Astrocyte (in vitro differentiated cells and primary cell): ENCODE measurements around the gene EPS8L3. TPM values are rescaled to one million over a fixed set of nuclear protein-coding genes. Genes with fewer than 3 reads are reported as not detected.

Experiments used
- DNase-seq: peaks from one replicate; pipeline ENCODE4 v3.0.0-alpha.2; 2010; ENCODE audit warnings: low read depth
- FAIRE-seq: peaks from 2 replicates; lab custom pipeline; 2011; peaks lifted over from hg19 to GRCh38; lab: Jason Lieb, UNC
- H2AFZ ChIP-seq: 2 replicates; pipeline ENCODE4 v1.6.0; 2012; ENCODE audit warnings: low read depth, low read length, inconsistent platforms
- H3K27ac ChIP-seq: 2 replicates; pipeline ENCODE4 v1.5.1; 2011; ENCODE audit warnings: low read depth, low read length, inconsistent platforms
- H3K27me3 ChIP-seq: 2 replicates; pipeline ENCODE4 v1.6.0; 2011; ENCODE audit warnings: low read length, inconsistent platforms; ENCODE audit not compliant: insufficient read depth
- H3K36me3 ChIP-seq: 2 replicates; pipeline ENCODE4 v1.5.1; 2011; ENCODE audit warnings: low read length, inconsistent platforms; ENCODE audit not compliant: insufficient read depth
- H3K4me1 ChIP-seq: 2 replicates; pipeline ENCODE4 v1.5.1; 2011; ENCODE audit warnings: low read length, inconsistent platforms; ENCODE audit not compliant: insufficient read depth
- H3K4me2 ChIP-seq: 2 replicates; pipeline ENCODE4 v1.6.0; 2012; ENCODE audit warnings: low read length, inconsistent platforms
- H3K4me3 ChIP-seq: 2 replicates; pipeline ENCODE4 v1.5.1; 2011; ENCODE audit warnings: low read depth, mild to moderate bottlenecking, low read length, inconsistent platforms; ENCODE audit not compliant: insufficient read depth
- H3K79me2 ChIP-seq: 2 replicates; pipeline ENCODE4 v1.6.0; 2012; ENCODE audit warnings: mild to moderate bottlenecking, low read length, inconsistent platforms; ENCODE audit not compliant: insufficient read depth
- H3K9ac ChIP-seq: 2 replicates; pipeline ENCODE4 v1.6.0; 2012; ENCODE audit warnings: mild to moderate bottlenecking, low read length, inconsistent platforms
- H3K9me3 ChIP-seq: 2 replicates; pipeline ENCODE4 v1.5.1; 2012; ENCODE audit warnings: low read depth, mild to moderate bottlenecking, low read length, inconsistent platforms; ENCODE audit not compliant: insufficient read depth
- H4K20me1 ChIP-seq: 2 replicates; pipeline ENCODE4 v1.6.0; 2012; ENCODE audit warnings: low read length, inconsistent platforms; ENCODE audit not compliant: insufficient read depth
- H3K27ac Mint-ChIP-seq: one replicate; pipeline ENCODE4 v1.8.0; 2021; ENCODE audit warnings: mild to moderate bottlenecking, mixed read lengths; ENCODE audit not compliant: unreplicated experiment
- H3K27me3 Mint-ChIP-seq: one replicate; pipeline ENCODE4 v1.8.0; 2021; ENCODE audit warnings: low read depth, mixed read lengths; ENCODE audit not compliant: unreplicated experiment
- H3K36me3 Mint-ChIP-seq: one replicate; pipeline ENCODE4 v1.8.0; 2021; ENCODE audit warnings: low read depth, mixed read lengths; ENCODE audit not compliant: unreplicated experiment
- H3K4me1 Mint-ChIP-seq: one replicate; pipeline ENCODE4 v1.8.0; 2021; ENCODE audit warnings: low read depth, mixed read lengths; ENCODE audit not compliant: unreplicated experiment
- H3K4me3 Mint-ChIP-seq: one replicate; pipeline ENCODE4 v1.8.0; 2021; ENCODE audit warnings: mild to moderate bottlenecking, moderate library complexity, mixed read lengths; ENCODE audit not compliant: unreplicated experiment
- H3K9me3 Mint-ChIP-seq: one replicate; pipeline ENCODE4 v1.8.0; 2021; ENCODE audit warnings: mild to moderate bottlenecking, mixed read lengths; ENCODE audit not compliant: unreplicated experiment
- CTCF ChIP-seq: IDR thresholded peaks from 2 replicates; pipeline ENCODE4 v1.5.1; 2011; ENCODE audit warnings: low read depth, mild to moderate bottlenecking, inconsistent platforms, low read length, moderate library complexity; ENCODE audit not compliant: insufficient read depth
- EZH2 ChIP-seq: IDR thresholded peaks from 2 replicates; pipeline ENCODE4 v1.6.1; 2012; ENCODE audit warnings: mild to moderate bottlenecking, low read length, inconsistent platforms; ENCODE audit not compliant: insufficient read depth
- total RNA-seq: library from RNA; stranded (reverse); gene quantifications from 2 replicates; pipeline ENCODE4 v1.2.1, GENCODE V29; 2021

The EPS8L3 gene
- total RNA-seq, 1 donor from 2014 or later: not detected

DNA sequence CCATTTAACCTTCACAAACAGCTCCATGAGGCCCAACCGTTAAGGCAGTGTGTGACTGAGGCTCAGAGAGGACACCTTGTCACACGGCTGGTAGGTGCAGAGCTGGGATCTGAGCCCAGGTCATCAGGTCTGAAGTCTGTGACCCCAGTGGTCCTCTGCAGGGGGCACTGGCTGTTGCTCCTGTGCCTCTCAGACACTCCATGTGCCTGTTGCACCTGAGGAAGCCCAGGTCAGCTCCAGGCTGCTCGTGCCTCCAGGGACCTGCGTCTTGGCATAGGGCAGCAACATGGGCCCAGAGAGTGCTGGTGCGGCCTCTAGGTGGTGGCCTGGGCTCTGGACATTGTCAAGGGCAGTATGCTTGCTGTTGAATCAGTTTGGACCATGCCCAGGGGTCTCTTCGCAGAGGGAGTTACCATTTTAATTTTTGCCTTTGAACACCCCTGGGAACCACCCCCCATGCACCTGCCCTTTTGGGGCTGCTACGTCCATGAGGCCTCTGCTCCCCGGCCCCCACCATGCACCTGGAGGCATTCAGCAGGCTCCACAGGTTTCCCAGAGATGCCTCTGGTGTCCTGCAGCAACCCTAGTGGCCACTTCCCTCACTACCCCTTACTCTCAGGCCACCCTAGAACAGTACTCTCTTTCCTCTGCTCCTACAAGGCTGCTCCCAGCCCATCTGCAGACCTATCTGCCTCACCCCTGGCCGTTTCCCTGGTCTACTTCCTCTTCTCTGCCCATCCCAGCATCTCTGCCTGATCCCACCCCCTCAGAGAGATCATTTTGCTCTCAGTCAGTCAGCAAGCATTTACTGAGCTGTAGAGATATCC, 25.2 kb upstream of the EPS8L3 start:
- Mint-ChIP-seq H3K4me3 (peak overlapping the region; percentile 62), H3K4me1 (peaks cover 42% of the 10 kb centered on the region), H3K9me3 (peaks cover 2% of the 10 kb centered on the region), H3K36me3 (no peaks in the 10 kb centered on the region), H3K27ac (peak overlapping the region; percentile 19), H3K27me3 (peaks cover 17% of the 10 kb centered on the region)
- Histone ChIP-seq H3K9ac (no peak overlapping the region), H2AFZ (no peak overlapping the region), H3K36me3 (no peaks in the 10 kb centered on the region), H3K79me2 (no peaks in the 10 kb centered on the region), H3K4me1 (peaks cover 30% of the 10 kb centered on the region), H3K27me3 (no peaks in the 10 kb centered on the region), H3K9me3 (no peaks in the 10 kb centered on the region), H4K20me1 (no peaks in the 10 kb centered on the region), H3K4me3 (no peak overlapping the region), H3K27ac (no peak overlapping the region), H3K4me2 (no peak overlapping the region)
- TF ChIP-seq CTCF: peak; percentile 36
- TF ChIP-seq EZH2: no peak
- no peak for DNase-seq
- FAIRE-seq: no peak

GRCh38 chr1:109787845-109788601, 24.3 kb upstream of the EPS8L3 start:
- no peak for TF ChIP-seq EZH2
- TF ChIP-seq CTCF: no peak
- H3K9me3 ChIP-seq: no peaks in the 10 kb centered on the region
- Mint-ChIP-seq H3K4me1 (peaks cover 39% of the 10 kb centered on the region), H3K9me3 (peaks cover 2% of the 10 kb centered on the region), H3K27ac (no peak overlapping the region), H3K27me3 (peaks cover 20% of the 10 kb centered on the region), H3K4me3 (no peak overlapping the region), H3K36me3 (no peaks in the 10 kb centered on the region)
- no peak overlapping the region for H3K4me2 ChIP-seq
- DNase-seq (no peak), FAIRE-seq (no peak)
- H3K27me3 ChIP-seq: no peaks in the 10 kb centered on the region
- no peak overlapping the region for H3K4me3 ChIP-seq
- H3K36me3 ChIP-seq: no peaks in the 10 kb centered on the region
- H2AFZ ChIP-seq: no peak overlapping the region
- no peaks in the 10 kb centered on the region for H3K79me2 ChIP-seq
- no peak overlapping the region for H3K9ac ChIP-seq
- H3K27ac ChIP-seq: no peak overlapping the region
- H4K20me1 ChIP-seq: no peaks in the 10 kb centered on the region
- H3K4me1 ChIP-seq: peaks cover 29% of the 10 kb centered on the region
